HG03159 (cell line): ENCODE measurements around the gene SPRR2D.
"Not testable (repeated sequence)": the region's sequence is repeated elsewhere in the genome, so short reads cannot be mapped to it uniquely, and the experiment has no call there.

Experiments used
- ATAC-seq: cut with Tn5 transposase; IDR thresholded peaks from one replicate; pipeline ENCODE4 v1.9.1; 2021; ENCODE audit warnings: mild to moderate bottlenecking, moderate library complexity; ENCODE audit not compliant: unreplicated experiment

SPRR2D gene

DNA sequence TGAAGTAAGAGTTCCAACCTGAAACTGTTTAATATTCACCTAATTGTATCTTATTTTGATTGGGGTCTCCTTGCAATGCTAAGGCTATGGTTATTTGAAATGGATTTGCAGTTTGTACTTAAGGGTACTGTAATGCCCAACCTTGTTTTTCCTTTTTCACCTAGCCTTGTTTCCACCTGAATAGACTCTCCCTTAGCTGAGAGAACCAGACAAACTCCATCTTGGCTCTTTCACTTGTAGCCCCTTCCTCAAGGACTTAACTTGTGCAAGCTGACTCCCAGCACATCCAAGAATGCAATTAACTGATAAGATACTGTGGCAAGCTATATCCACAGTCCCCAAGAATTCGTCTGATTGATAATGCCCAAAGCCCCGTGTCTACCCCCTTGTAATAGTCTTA is 19.1 kb downstream of the SPRR2D start:
- ATAC-seq: not testable (repeated sequence)

DNA sequence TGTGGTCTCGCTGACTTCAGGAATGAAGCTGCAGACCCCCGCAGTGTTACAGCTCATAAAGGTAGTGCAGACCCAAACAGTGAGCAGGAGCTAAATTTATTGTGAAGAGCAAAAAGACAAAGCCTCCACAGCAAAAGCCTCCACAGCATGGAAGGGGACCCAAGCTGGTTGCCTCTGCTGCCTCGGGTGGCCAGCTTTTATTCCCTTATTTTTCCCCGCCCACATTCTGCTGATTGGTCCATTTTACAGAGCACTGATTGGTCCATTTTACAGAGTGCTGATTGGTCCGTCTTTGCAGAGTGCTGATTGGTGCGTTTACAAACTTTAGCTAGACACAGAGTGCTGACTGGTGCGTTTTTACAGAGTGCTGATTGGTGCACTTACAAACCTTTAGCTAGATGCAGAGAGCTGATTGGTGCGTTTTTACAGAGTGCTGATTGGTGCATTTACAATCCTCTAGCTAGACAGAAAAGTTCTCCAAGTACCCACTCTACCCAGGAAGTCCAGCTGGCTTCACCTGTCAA is 29.6 kb downstream of the SPRR2D start:
- ATAC-seq: not testable (repeated sequence)

DNA sequence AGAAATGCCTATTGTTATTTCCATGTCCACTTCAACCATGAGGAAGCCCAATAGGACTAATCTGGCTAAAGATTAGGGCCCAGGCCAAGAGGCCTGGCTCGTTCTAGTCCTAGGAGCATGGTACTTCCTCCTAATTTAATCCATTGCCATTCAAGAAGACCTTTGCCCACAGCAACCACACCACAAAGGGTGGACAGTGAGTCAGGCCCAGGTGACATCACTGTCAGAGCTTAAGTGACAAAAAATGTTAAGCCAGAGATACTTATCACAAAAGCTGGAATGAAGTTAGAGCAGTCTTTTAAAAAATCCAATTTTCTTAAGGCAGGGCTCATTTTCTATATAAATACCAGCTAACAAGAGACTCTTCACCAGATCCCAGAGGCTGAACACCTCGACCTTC is 39.5 kb downstream of the SPRR2D start, which contains the start of gene SPRR3:
Gene SPRR3 (plus strand): TSS at position 368 of the 400 bp plus-strand sequence. CDS start 1,272 bp downstream, outside the sequence.
- ATAC-seq: no peak

DNA sequence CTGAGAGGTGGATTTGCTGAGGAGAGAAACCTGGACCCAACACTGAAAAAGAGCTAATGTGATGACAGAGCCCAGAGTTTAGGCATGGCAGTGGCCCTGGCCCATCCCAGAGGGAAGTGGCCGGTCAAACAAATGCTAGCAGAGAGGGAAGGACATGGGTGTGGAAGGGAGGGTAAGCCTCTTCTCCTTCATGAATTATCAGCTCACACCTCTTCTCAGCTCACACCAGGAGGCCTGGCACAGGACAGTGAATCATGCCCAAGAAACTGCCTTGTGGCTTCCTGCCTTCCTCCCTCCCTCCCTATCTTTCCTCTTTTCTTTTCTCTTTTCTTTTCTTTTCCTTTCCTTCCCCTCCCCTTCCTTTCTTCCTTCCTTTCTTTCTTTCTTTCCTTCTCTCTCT is 40.6 kb downstream of the SPRR2D start:
- ATAC-seq: no peak

DNA sequence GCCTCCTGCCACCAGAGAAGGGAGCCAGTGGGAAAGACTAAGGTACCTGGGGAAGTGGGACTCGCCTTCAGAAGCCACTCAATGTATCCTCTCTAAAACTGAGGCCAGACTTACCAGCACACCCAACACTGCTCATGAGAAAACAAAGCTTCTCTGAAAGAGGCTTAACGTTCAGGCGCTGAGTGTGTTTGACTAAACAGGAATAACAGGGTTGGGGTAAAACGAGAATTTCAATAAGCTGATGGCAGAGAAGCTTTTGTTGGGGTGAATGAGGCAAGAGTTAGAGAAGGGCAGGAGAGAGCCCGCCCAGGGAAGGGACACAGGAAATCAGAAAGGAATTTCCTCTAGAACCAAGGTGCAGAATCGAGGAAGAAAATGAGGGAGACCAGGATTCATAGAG is 41.1 kb downstream of the SPRR2D start:
- no peak for ATAC-seq

DNA sequence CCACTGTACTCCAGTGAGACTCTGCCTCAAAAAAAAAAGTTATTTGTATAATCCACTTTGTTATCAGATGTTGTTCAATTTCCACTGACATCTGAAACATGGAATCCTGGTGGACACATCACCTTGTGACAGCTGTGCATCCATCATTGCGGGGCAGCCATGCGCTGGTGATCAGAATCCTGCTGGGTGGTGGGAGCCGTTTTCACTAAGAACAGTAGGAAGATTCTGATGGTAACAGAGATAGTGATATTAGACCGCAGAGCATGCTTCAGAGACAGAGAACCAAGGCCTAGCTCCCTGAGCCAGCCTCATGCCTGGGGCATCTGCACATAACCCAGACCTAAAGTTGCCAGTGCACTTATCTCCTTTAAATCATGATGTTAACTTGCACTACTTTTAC is 42.4 kb downstream of the SPRR2D start:
- no peak for ATAC-seq

DNA sequence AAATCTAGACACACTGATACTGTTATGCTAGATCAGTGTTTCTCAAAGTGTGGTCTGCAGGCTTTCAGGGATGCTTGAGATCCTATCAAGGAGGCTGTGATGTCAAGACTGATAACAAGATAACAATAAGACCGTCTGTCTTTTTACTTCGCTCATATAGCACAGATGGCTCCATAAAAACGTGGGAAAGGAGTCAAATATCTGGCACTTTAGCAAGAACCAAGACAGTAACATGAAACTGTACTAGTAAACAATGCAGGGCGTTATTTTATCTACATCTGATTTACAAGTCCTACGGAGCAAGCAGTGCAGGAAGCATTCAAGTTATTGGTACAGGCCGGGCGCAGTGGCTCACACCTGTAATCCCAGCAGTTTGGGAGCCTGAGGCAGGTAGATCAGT is 43.0 kb downstream of the SPRR2D start:
- no peak for ATAC-seq

DNA sequence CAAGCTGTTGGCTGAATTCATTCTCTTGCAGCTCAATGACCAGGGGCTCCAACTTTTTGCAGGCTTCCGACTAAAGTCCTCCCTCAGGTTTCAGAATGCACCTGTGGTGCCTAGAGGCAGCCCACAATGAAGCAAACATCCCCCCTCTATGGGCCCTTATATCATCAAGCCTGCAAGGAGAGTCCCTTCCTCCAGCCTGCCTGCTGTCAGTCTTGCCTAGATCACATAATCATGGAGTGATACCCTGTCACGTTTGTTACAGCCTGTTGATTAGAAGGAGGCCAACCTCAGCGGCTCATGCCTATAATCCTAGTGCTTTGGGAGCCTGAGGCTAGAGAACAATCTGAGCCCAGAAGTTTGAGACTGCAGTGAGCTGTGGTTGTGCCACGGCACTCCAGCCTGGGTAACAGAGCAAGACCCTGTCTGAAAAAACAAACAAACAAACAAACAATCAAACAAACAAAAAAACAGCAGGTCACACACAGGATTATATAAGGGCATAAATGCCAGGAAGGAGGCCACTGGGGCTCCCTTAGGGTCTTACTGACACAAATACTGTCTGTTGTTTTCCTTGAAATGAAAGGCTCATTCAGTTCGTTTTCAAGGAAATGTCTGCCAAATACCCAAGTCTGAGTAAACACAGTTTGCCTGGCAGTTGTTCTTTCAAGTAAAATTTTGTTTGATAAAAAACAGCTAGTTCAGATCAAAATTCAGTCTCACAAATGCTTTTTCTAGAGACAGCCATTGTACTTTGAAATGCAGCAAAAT is 44.1 kb downstream of the SPRR2D start:
- no peak for ATAC-seq

DNA sequence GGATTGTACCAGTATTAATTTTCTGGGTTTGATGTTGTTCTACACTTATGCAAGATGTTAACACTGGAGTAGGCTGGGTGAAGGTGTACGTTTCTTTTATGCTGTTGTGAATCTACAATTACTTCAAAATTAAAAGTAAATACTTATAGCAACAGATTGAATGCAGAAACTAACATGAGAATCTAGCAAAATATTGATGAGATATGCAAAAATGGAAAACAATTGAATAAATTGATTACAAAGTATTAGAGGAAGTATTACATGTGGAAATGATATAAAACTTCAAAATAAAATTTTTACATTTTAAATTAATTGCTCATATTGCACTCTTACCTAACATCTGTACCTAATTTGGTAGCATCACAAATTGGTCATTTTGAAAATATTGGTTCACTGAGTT is 45.1 kb downstream of the SPRR2D start:
- ATAC-seq: no peak

DNA sequence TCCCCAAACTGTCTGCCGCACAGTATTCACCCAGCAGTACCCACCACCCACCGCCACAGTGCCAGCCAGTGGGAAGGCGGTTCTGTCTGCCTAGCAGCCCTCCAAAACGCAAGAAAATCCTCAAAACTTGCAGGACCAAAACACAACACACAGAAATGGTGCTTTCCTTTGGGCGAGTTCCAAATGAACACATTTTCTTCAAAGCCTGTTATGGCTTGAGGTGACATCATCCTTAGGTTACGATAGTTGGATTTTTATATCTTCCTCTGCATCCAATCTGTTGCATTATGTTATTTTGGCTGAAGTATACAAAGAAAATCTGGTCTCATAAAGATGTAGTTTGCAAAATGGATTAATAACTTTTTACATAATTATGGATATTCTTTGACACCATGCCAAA is 47.7 kb downstream of the SPRR2D start:
- ATAC-seq: no peak
